HG03575 (cell line): ENCODE data around the gene GRIN1.

Source experiments
- ATAC-seq: cut with Tn5 transposase; IDR thresholded peaks from one replicate; pipeline ENCODE4 v1.9.1; 2021; ENCODE audit not compliant: unreplicated experiment, insufficient number of reproducible peaks, low FRiP score; ENCODE audit errors: extremely low read depth

GRIN1 gene

GRCh38 chr9:137141976-137142936 lies 3.3 kb downstream of the GRIN1 start:
- ATAC-seq: no peak

DNA sequence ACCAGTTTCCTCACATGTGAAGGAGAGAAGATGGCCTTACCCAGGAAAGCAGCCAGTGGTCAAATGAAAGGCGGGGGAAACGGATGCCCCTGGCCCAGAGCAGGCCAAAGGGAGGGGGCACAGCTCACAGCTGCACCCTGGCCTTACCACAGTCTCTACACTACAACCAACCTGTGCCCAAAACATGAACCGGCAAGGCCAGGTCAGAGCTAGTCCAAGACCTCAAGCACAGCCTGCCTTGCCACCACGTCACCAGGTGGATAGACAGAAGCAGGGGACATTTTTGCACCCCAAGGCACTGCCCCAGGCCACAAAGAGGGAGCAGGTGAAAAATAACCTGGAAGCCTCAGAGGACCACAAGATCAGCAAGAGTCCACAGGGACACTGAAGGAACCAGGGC lies 4.5 kb downstream of the GRIN1 start:
- ATAC-seq: no peak

DNA sequence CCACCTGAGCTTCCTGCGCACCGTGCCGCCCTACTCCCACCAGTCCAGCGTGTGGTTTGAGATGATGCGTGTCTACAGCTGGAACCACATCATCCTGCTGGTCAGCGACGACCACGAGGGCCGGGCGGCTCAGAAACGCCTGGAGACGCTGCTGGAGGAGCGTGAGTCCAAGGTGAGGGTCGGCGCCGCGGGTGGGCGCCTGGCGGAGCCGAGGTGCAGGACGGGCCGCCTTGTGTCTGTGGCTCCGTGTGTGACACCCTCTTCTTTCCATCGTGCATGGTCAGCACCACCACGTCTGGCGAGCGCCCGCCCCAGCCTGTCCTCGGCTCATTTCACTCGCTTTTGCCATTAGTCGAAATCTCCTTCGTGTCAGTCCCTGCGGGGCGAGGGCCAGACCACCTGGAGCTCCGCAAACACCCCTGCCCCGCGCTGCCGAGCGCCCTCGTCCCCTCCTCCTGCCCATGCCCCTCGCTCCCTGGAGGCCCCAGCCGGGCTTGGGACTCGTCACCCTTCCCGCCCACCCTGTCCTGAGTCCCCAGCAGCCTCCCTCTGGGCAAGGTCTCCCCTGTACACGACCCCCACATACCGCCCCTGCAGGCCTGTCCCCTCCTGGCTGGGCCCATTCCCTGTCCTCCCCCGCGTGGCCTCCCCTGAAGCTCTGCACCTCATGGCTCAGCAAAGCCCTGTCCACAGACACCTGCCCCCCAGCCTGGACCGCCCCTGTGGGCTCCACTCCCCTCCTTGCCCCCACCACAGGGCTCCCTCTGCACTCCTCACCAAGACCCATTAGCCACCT lies 7.0 kb downstream of the GRIN1 start:
- ATAC-seq: no peak

DNA sequence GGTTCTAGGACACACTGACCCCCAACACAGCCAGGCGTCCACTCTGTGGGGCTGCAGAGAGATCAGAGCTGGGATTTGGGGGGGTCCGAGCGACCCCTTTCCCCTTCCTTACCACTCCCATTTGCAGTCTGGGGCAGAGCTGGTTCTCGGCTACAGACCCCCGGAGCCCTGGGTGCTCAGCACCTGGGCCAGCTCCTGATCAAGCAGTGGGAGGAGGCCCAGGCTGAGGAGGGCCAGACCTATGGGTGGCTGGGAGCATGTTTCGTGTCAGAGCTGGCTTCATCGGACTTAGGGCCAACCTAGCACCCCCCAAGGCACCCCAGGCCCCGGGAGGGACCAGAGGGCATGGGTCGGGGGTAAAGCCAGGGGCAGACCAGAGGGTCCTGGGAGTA lies 7.6 kb downstream of the GRIN1 start:
- ATAC-seq: no peak

DNA sequence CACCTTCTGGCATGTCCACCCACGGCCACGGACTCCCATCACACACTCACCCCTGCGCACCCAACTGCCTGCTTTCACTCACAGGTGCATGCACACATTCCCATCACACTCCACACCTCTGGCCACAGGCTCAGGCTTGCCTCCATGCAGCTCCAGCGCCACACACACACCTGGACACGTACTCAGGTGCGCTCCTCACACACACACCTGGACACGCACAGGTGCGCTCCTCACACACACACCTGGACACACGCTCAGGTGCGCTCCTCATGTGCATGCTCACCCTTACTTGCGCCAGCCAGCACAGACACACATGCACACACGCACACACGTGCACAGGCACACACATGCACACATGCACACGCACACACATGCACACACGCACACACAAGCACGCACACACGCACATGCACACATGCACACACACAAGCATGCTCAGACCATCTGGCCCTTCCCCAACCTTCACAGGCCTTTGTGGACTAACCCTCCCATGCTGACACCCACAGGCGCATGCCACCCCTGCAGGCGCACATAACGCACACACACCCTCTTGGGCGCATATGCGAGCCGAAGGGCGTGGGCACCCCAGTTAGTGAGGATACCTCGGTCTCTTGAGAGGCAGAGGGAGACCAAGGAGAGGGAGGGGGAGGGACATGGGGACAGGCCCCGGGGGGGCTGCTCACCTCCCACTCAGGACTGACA lies 8.3 kb downstream of the GRIN1 start:
- ATAC-seq: no peak

DNA sequence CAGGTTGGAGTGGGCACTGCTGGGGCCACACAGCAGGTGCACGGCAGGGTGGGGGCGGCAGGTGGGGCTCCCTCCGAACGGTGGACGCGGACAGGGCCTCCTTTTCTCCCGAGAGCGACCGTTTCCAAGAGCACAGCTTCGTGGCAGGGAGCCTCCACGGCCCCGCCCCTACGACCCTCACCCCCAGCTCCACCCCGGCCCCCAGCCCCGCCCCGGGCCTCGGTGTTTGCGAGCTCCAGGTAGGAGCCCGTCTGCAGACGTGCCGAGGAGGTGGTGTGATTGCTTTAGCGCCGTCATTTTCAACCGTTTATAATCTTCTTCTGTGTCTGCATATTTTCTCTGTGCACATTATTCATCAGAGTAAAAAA lies 8.8 kb downstream of the GRIN1 start:
- ATAC-seq: no peak

GRCh38 chr9:137148242-137148641 lies 9.3 kb downstream of the GRIN1 start:
- no peak for ATAC-seq

GRCh38 chr9:137148661-137149060 lies 9.7 kb downstream of the GRIN1 start:
- no peak for ATAC-seq

DNA sequence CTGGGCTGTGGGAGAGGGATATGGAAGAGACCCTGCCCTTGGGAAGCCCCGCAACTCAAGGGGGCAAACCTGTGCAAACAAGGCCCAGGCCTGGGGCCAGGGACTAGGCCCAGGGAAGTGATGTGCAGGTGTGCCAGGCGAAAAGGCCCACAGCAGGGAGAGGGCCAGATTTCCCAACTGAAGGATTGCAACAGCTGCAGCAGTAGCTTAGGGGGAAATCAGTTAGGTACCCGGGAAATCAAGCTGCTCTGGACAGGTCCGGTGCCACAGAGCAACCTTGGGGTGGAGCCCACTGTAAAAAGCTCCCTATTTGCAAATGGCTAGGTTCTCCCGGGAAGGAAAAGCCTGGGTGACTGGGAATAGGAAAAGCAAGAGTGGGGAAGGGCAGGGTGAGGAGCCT lies 10.4 kb downstream of the GRIN1 start:
- ATAC-seq: no peak

DNA sequence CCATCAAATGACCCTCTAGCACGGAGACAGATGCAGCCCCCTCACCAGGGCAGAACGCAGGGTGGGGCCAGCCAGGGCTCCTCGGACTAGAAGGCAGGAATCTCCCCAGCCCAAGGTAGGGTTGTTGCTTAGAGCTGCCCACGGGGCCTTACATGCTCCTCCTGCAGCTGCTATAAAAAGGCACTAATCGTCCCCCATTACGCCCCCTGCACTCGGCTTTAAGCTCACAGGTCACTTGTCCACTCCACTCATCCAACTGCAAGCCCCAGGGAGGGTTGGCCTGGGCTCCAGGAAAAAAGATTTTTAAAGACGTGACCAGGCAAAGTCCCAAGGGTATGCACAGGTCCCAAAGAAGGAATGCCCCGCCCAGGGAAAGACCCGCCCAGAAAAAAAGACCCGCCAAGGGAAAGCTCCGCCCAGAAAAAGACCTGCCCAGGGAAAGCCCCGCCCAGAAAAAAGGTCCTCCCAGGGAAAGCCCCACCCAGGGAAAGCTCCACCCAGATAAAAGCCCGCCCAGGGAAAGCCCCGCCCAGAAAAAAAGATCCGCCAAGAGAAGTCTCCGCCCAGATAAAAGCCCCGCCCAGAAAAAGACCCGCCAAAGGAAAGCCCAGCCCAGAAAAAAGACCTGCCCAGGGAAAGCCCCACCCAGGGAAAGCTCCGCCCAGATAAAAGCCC lies 11.1 kb downstream of the GRIN1 start:
- no peak for ATAC-seq

DNA sequence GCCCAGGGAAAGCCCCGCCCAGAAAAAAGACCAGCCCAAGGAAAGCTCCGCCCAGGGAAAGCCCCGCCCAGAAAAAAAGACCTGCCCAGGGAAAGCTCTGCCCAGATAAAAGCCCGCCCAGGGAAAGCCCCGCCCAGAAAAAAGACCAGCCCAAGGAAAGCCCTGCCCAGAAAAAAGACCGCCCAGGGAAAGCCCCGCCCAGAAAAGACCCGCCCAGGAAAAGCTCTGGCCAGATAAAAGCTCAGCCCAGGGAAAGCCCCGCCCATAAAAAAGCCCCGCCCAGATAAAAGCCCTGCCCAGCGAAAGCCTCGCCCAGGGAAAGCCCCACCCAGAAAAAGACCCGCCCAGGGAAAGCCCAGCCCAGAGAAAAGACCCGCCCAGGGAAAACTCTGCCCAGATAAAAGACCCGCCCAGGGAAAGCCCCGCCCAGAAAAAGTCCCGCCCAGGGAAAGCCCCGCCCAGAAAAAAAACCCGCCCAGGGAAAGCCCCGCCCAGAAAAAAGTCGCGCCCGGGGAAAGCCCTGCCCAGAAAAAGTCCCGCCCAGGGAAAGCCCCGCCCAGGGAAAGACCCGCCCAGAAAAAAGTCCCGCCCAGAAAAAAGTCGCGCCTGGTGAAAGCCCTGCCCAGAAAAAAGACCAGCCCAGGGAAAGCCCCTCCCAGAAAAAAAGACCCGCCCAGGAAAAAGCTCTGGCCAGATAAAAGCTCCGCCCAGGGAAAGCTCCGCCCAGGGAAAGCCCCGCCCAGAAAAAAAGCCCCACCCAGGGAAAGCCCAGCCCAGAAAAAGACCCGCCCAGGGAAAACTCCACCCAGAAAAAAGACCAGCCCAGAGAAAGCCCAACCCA lies 11.9 kb downstream of the GRIN1 start:
- ATAC-seq: no peak

DNA sequence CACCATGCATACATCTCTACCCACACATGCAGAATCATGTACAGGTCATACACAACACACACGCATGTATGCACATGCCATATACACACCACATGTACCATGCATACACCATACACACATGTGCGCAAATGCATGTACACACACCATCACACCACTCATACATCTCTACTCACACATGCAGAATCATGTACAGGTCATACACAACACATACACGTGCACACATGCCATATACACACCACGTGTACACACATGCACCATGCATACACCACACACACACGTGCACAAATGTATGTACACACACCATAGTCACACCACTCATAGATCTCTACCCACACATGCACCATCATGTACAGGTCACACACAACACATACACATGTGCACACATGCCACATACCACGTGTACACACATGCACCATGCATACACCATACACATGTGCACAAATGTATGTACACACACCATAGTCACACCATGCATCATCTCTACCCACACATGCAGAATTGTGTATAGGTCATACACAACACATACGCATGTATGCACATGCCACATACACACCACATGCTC lies 14.0 kb downstream of the GRIN1 start:
- no peak for ATAC-seq

- no peak for ATAC-seq
These were observed 17.8 kb downstream of the GRIN1 start for GRCh38 chr9:137156567-137157375.

GRCh38 chr9:137157618-137158415 lies 18.9 kb downstream of the GRIN1 start:
- no peak for ATAC-seq

DNA sequence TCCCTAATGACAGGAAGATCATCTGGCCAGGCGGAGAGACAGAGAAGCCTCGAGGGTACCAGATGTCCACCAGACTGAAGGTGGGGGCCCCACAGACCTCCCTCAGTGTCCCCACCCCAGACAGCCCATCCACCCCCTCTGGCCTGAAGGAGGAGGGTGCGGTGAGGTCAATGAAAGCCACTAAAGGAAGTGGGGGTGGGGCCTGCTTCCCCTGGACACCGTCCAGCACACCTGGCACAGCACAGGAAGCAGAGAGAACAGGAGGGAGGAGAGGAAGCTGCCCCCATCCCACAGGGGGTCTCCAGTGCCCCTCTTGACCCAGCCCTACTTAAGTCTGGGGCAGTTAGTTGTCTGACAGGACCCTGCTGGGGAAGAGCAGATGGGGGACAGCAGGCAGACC lies 19.7 kb downstream of the GRIN1 start:
- ATAC-seq: no peak
